Measurements from ENCODE around the gene RBCK1.

The RBCK1 gene

GRCh38 chr20:440148-440547, 32.0 kb downstream of the RBCK1 start:
- no peak for DNase-seq (ENCODE audit: extremely low read depth, insufficient read length)
- no peak for TF ChIP-seq CTCF (IDR thresholded peaks at IDR 0.05; ENCODE audit: insufficient read depth, low read length, poor library complexity, severe bottlenecking)
- Histone ChIP-seq H3K27me3 (replicated peaks; ENCODE audit: control insufficient read depth, insufficient read depth, low read length) (no peaks in the 10 kb centered on the region), H3K36me3 (ENCODE audit: control insufficient read depth, insufficient read depth, low read length) (peaks cover 32% of the 10 kb centered on the region), H3K4me3 (replicated peaks; ENCODE audit: low read depth, low read length) (no peak overlapping the region)

GRCh38 chr20:440636-441035, 32.5 kb downstream of the RBCK1 start:
- Histone ChIP-seq H3K27me3 (replicated peaks; ENCODE audit: control insufficient read depth, insufficient read depth, low read length) (no peaks in the 10 kb centered on the region), H3K4me3 (replicated peaks; ENCODE audit: low read depth, low read length) (no peak overlapping the region), H3K36me3 (ENCODE audit: control insufficient read depth, insufficient read depth, low read length) (peaks cover 34% of the 10 kb centered on the region)
- TF ChIP-seq CTCF (IDR thresholded peaks at IDR 0.05; ENCODE audit: insufficient read depth, low read length, poor library complexity, severe bottlenecking): no peak
- DNase-seq (ENCODE audit: extremely low read depth, insufficient read length): no peak

- no peak for TF ChIP-seq CTCF (IDR thresholded peaks at IDR 0.05; ENCODE audit: insufficient read depth, low read length, poor library complexity, severe bottlenecking)
- Histone ChIP-seq H3K4me3 (replicated peaks; ENCODE audit: low read depth, low read length) (no peak overlapping the region), H3K27me3 (replicated peaks; ENCODE audit: control insufficient read depth, insufficient read depth, low read length) (no peaks in the 10 kb centered on the region), H3K36me3 (ENCODE audit: control insufficient read depth, insufficient read depth, low read length) (peaks cover 23% of the 10 kb centered on the region)
- no peak for DNase-seq (ENCODE audit: extremely low read depth, insufficient read length)
Measured at GRCh38 chr20:443223-443775, 35.2 kb downstream of the RBCK1 start.

GRCh38 chr20:444117-444516, 36.0 kb downstream of the RBCK1 start:
- H3K4me3 ChIP-seq (replicated peaks; ENCODE audit: low read depth, low read length): no peak overlapping the region
- TF ChIP-seq CTCF (IDR thresholded peaks at IDR 0.05; ENCODE audit: insufficient read depth, low read length, poor library complexity, severe bottlenecking): no peak
- peaks cover 20% of the 10 kb centered on the region for H3K36me3 ChIP-seq (ENCODE audit: control insufficient read depth, insufficient read depth, low read length)
- no peak for DNase-seq (ENCODE audit: extremely low read depth, insufficient read length)
- no peaks in the 10 kb centered on the region for H3K27me3 ChIP-seq (replicated peaks; ENCODE audit: control insufficient read depth, insufficient read depth, low read length)

- H3K36me3 ChIP-seq (ENCODE audit: control insufficient read depth, insufficient read depth, low read length): peaks cover 19% of the 10 kb centered on the region
- no peak for TF ChIP-seq CTCF (IDR thresholded peaks at IDR 0.05; ENCODE audit: insufficient read depth, low read length, poor library complexity, severe bottlenecking)
- H3K27me3 ChIP-seq (replicated peaks; ENCODE audit: control insufficient read depth, insufficient read depth, low read length): no peaks in the 10 kb centered on the region
- no peak overlapping the region for H3K4me3 ChIP-seq (replicated peaks; ENCODE audit: low read depth, low read length)
- DNase-seq (ENCODE audit: extremely low read depth, insufficient read length): no peak
Measured at GRCh38 chr20:444862-445426, 36.8 kb downstream of the RBCK1 start.

All from GM06990 (cell line).